GM21360 (cell line): ENCODE results near the gene FOXJ2.
"Not testable (repeated sequence)": the region's sequence is repeated elsewhere in the genome, so short reads cannot be mapped to it uniquely, and the experiment has no call there.

Source experiments
- ATAC-seq: cut with Tn5 transposase; IDR thresholded peaks from one replicate; pipeline ENCODE4 v1.9.1; 2021; ENCODE audit warnings: mild to moderate bottlenecking, moderate library complexity; ENCODE audit not compliant: unreplicated experiment

FOXJ2 gene

GRCh38 chr12:8032242-8033152 lies at the start of gene FOXJ2:
Gene FOXJ2, plus strand, starts transcription at chr12:8032716. Its CDS starts 7,117 bp downstream, at chr12:8039833.
- peak; percentile 76 for ATAC-seq

- not testable (repeated sequence) for ATAC-seq
These were observed 49.5 kb upstream of the FOXJ2 start for GRCh38 chr12:7983019-7983418.

- not testable (repeated sequence) for ATAC-seq
These were observed 49.1 kb upstream of the FOXJ2 start for GRCh38 chr12:7983460-7983859.

GRCh38 chr12:7984900-7985299 lies 47.6 kb upstream of the FOXJ2 start:
- no peak for ATAC-seq

GRCh38 chr12:7985802-7986418 lies 46.6 kb upstream of the FOXJ2 start:
- ATAC-seq: no peak

GRCh38 chr12:7989827-7990491 lies 42.6 kb upstream of the FOXJ2 start:
- no peak for ATAC-seq

- ATAC-seq: no peak
These were observed 41.0 kb upstream of the FOXJ2 start for GRCh38 chr12:7991535-7991934.

GRCh38 chr12:7994731-7995205 lies 37.7 kb upstream of the FOXJ2 start:
- ATAC-seq: peak; percentile 14

GRCh38 chr12:7995266-7995963 lies 37.1 kb upstream of the FOXJ2 start:
- peak; percentile 93 for ATAC-seq

- not testable (repeated sequence) for ATAC-seq
These were observed 31.7 kb upstream of the FOXJ2 start for GRCh38 chr12:8000827-8001226.

GRCh38 chr12:8001496-8001895 lies 31.0 kb upstream of the FOXJ2 start:
- not testable (repeated sequence) for ATAC-seq

GRCh38 chr12:8004897-8005296 lies 27.6 kb upstream of the FOXJ2 start:
- ATAC-seq: not testable (repeated sequence)

GRCh38 chr12:8011331-8011730 lies 21.2 kb upstream of the FOXJ2 start:
- no peak for ATAC-seq

- ATAC-seq: no peak
These were observed 19.7 kb upstream of the FOXJ2 start for GRCh38 chr12:8012651-8013309.

GRCh38 chr12:8014836-8015235 lies 17.7 kb upstream of the FOXJ2 start:
- no peak for ATAC-seq

GRCh38 chr12:8018213-8018612 lies 14.3 kb upstream of the FOXJ2 start:
- ATAC-seq: not testable (repeated sequence)

- ATAC-seq: no peak
These were observed 13.6 kb upstream of the FOXJ2 start for GRCh38 chr12:8018666-8019581.

GRCh38 chr12:8026291-8026900 lies 6.1 kb upstream of the FOXJ2 start:
- ATAC-seq: peak; percentile 96

GRCh38 chr12:8027856-8028255 lies 4.7 kb upstream of the FOXJ2 start:
- no peak for ATAC-seq
